GM06990 (cell line): ENCODE data around the gene PAIP2B.
"Not testable (repeated sequence)": the region's sequence is repeated elsewhere in the genome, so short reads cannot be mapped to it uniquely, and the experiment has no call there.

Experiments used
- DNase-seq: peaks from one replicate; pipeline ENCODE4 v3.0.0-alpha.2; 2011; ENCODE audit not compliant: insufficient read length; ENCODE audit errors: extremely low read depth
- H3K27me3 ChIP-seq: replicated peaks from 2 replicates; pipeline ENCODE4 v1.6.0; 2011; ENCODE audit warnings: low read length; ENCODE audit not compliant: control insufficient read depth, insufficient read depth
- H3K36me3 ChIP-seq: 2 replicates; pipeline ENCODE4 v1.5.1; 2011; ENCODE audit warnings: low read length; ENCODE audit not compliant: control insufficient read depth, insufficient read depth
- H3K4me3 ChIP-seq: replicated peaks from 2 replicates; pipeline ENCODE4 v1.5.1; 2011; ENCODE audit warnings: low read depth, mild to moderate bottlenecking, control low read depth, low read length
- CTCF ChIP-seq: IDR thresholded peaks from 2 replicates; pipeline ENCODE4 v1.5.1; 2011; ENCODE audit warnings: low read length, control low read depth, mild to moderate bottlenecking, inconsistent platforms; ENCODE audit not compliant: insufficient read depth, poor library complexity, severe bottlenecking

The PAIP2B gene

GRCh38 chr2:71244302-71244660, 17.4 kb upstream of the PAIP2B start:
- Histone ChIP-seq H3K36me3 (no peaks in the 10 kb centered on the region), H3K27me3 (no peaks in the 10 kb centered on the region), H3K4me3 (no peak overlapping the region)
- DNase-seq: no peak
- TF ChIP-seq CTCF: no peak

- H3K4me3 ChIP-seq: no peak overlapping the region
- H3K36me3 ChIP-seq: no peaks in the 10 kb centered on the region
- DNase-seq: no peak
- no peaks in the 10 kb centered on the region for H3K27me3 ChIP-seq
- TF ChIP-seq CTCF: no peak
These were observed 16.9 kb upstream of the PAIP2B start for GRCh38 chr2:71243634-71244301.

- H3K36me3 ChIP-seq: no peaks in the 10 kb centered on the region
- H3K27me3 ChIP-seq: no peaks in the 10 kb centered on the region
- DNase-seq: no peak
- no peak for TF ChIP-seq CTCF
- H3K4me3 ChIP-seq: no peak overlapping the region
These were observed 13.9 kb upstream of the PAIP2B start for GRCh38 chr2:71240794-71241193.

GRCh38 chr2:71238089-71238488, 11.2 kb upstream of the PAIP2B start:
- no peak overlapping the region for H3K4me3 ChIP-seq
- TF ChIP-seq CTCF: no peak
- no peak for DNase-seq
- H3K27me3 ChIP-seq: no peaks in the 10 kb centered on the region
- no peaks in the 10 kb centered on the region for H3K36me3 ChIP-seq

GRCh38 chr2:71235930-71236587, 9.2 kb upstream of the PAIP2B start:
- H3K4me3 ChIP-seq: no peak overlapping the region
- TF ChIP-seq CTCF: no peak
- no peak for DNase-seq
- H3K36me3 ChIP-seq: no peaks in the 10 kb centered on the region
- no peaks in the 10 kb centered on the region for H3K27me3 ChIP-seq

GRCh38 chr2:71233072-71233471, 6.2 kb upstream of the PAIP2B start:
- H3K27me3 ChIP-seq, H3K4me3 ChIP-seq, H3K36me3 ChIP-seq, DNase-seq: not testable (repeated sequence)
